ENCODE measurements around the gene SDC1.

Gene SDC1

DNA sequence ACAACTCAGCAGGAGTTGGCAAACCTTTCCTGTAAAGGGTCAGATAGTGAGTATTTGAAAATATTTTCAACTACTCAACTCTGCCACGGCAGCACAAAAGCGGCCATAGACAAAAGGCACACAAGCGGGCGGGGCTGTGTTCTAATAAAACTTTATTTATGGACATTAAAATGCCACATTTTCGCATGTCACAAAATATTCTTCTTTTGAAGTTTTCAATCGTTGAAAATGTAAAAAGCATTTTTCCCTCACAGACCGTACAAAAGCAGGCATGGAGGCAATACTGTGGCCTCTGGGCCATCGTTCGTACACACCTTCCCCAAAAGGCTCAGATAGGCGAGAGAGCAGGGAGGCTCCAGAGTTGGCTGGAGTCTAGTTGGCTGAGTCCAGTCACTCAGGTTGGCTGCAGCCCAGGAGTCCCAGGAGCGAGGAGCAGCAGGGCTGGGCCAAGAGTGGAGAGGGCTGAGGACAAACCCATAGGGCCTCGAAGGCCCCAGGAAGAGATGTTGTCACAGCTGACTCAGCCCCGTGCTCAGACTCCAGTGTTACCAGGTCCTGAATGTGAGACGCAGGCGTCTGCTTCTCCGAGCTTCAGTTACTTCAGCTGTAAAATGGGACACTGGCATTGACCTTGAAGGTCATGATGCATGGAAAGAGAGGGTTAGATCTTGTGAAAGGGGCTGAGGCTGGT lies 42.5 kb downstream of the SDC1 start:
- no peak for DNase-seq

DNA sequence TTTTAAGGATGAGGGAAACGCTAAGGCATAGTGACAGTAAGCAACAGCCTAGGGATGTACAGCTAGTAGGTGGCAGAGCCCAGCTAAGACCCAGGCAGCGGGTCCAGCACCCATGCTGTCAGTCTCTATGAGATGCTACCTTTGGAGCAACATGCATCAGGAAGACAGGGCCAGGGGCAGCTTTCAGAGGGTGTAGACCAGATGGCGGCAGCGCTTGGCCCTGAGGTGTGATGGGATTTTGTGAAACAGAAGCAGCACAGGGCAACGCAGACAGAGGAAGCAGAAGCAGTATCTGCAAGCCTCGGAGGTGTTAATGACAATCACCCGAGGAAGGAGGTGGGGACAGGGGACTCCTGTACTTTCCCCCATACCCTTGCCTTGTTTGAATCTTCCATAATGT lies 43.2 kb downstream of the SDC1 start:
- DNase-seq: no peak

DNA sequence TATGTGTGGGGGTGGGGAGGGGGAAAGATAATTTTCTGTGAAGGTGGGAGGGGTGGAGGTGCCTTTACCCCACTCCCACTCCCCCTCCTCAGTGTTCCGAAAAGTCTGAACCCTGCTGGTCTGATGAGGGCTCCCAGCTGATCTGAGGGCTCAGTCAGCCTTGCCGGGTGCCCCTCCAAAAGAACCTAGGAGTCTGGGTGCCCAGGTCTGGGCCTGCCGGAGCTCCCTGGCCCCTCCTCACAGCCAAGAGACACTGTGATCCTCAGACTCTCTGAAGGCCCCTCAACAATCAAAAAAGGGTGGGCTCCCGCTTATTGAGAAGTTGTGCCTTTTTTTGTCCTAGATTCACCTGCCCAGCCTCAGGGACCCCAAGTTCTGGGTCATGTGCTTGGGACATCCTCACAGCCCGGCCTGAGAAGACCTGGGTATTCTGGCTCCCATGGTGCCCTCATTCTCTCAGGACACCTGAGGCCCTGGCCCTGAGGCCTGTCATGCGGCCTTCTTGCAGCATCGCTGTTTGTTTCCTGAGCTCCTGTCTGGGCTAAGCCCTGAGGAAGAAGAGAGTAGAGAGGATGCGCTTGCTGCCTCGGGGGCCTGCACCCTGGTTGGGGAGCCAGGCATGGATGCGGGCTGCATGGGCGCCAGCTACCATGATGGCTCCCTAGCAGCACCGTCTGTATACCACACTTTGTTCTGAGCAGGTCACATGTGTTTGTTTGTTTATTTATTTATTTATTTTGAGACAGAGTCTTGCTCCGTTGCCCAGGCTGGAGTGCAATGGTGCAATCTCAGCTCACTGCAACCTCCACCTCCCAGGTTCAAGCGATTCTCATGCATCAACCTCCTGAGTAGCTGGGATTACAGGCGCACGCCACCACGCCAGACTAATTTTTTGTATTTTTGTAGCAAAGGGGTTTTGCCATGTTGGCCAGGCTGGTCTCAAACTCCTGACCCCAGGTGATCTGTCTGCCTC lies 44.0 kb downstream of the SDC1 start:
- DNase-seq: no peak

DNA sequence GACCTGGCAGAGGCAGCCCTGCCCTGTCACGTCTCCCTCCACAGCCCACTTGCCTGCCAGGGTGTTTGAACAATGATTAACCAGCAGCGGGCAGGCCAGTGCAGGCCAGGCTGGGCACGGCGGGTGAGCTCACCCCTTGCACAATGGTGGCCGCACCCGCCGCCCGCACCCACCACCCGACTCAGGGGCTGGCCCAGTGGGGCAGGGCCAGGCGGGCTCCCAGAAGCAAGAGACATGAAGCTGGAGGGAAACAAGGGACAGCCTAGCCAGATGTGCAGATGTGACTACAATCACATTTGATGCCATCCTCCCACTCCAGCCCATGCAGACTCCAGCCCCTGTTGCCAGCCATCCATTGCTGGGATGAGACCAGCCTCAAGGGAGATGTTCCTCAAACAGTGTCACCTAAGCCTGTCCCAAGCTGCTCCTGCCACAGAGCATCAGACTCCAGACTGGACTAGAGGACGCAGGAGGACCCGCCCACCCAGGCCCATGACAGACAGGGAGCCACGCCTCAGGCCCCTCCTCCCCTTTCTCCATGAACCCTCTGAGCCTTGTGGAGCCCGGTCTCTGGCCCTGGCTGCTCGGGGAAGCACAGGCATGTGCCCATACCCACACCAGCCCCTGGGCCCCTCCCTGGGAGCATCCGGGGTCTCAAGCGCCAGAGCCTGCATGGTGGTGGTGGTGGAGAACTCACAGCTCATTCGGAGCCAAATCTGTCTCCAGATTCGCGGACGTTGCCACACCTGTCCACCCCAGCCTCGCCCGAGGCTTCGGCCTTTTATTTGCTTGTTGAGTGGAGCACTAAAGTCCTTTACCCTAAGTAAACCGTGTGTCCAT lies 45.0 kb downstream of the SDC1 start:
- no peak for DNase-seq

DNA sequence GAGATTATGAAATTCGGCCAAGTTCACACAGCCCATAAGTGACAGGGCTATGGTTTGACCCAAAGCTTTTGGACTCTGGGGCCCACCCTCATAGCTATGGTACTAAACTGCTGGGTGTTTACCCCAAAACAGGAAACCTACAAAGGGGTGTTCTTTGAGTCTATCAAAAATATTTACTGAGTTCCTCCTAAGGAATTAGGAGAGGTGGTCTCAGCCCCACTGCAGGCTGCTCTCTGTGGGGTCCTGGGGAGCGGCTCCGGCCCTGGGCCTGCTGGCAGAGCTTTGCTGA lies 45.5 kb downstream of the SDC1 start:
- DNase-seq: no peak

DNA sequence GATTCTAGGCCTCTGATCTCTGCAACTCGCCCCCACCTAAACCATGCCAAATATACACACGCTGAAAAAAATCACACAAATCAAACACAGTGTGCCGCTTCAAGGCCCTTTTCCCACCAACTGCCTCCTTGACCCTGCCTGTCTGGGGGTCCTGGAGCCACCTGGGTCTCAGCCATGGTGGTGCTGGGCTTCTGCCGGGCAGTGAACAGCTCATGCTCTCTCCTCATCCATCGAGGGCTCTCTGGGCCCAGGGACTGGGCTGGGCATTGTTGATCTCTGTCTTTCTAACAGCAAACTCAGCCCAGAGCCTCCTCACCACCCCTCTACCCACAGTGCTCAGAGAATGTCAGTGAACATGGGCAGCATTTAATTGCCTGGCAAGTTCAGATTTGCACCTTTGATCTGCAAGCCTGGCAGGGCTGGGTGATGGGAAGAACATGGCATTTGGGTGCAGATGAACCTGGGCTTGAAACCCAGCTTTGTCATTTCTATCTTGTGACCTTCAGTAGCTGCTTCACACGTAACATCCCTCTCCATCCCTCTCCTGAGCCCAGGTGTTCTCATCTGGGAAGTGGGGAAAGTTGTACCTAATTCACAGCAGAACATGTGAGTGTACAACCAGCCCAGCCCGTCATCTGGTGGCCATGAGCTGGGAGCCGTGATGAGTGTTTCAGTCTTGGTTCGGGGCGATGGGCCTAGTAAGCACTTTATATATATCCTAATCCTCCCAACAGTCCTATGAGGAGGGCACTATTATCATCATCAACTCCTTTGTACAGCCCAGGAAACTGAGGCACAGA lies 46.1 kb downstream of the SDC1 start:
- DNase-seq: no peak

DNA sequence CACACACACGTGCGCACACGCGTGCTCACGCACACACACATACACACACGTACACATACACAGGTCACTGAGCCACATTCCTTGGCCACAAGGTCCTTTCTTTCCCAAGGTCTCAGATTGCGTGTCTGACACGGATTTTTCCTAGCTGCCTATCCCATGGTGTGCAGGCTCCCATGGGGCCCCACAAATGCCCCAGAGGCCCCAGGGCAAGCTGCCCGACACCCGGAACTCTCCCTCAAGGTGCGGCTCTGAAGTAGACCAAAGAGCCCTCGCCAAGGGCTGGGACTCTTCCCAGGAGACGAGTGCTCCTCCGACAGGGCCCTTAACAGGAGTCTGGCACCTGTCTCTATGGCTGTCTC lies 46.7 kb downstream of the SDC1 start:
- DNase-seq: no peak

DNA sequence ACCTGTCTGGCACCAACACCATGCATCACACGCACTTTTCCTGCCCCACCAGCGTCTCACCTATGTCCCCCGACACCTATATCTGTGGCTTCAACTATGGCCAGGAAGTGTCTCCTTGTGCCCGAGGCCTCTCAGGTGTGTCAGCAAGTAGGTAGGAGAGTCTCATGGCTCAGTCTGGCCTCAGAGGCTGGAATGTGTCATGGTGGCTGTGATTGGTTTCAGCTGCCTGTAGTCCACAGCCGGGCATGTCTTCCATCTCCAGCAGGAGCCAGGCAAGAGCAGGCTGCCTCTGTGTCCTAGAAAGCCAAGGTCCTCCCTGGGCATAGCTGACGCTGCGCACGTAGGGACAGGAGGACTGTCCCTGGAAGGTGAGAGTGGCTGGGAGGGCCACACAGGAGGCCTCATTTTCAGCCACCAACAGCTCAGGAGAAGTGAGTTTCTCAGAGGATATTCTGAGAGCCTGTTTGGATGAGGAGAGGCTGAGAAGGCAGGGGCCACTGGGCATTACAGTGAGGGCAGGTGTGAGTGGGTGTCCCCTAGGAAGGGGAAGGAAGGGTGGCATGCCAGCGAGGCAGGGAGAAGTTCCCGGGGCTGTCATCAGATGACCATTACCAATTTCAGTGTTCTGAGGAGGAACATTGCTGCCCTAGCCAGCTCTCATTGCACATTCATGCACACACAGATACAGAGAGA lies 47.2 kb downstream of the SDC1 start:
- DNase-seq: no peak

DNA sequence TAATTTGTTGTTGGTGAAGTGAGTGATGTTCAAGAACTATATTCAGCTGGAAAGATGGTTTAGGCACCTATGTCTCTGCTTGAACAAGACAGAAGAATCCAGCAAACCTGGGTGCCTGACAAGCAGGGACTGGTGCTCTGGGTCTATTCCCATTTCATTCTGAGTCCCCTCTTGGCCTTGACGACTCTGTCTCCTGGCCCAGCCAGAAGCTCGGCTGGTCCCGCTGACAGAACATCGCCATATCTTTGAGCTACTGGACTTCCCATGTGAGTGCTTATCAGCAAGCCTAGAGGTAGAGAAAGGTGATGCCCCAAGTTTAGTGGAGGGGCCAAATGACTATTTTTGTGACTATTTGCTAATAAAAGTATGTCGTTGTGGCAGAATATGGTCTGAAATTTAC lies 48.2 kb downstream of the SDC1 start:
- no peak for DNase-seq

DNA sequence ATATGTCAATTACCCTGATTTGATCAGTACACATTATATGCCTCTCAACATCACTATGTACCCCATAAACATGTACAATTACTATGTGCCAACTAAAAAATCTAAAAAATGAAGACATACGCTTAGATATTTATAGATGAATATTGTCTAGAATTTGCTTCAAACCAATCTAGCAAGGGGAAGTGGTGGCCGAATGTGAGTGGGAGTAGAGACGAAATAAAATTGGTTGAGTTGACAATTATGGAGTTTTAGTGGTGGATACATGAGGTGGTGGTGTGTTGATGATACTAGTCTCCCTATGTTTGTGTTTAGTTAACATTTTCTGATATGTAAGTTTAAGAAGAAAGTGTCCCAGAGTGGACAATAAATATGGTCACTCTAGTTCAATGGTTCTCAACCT lies 49.0 kb downstream of the SDC1 start:
- DNase-seq: no peak

DNA sequence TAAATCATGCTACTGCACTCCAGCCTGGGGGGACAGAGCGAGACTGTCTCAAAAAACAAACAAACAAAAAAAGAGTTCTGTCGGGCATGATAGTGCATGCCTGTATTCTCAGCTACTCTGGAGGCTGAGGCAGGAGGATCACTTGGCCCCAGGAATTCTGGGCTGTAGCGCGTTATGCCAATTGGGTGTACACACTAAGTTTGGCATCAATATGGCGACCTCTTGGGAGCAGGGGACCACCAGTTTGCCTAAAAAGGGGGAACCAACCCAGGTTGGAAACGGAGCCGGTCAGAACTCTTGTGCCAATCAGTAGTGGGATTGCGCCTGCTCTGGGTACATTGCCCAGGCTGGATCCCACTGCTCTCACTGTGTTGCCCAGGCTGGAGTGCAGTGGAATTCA lies 49.7 kb downstream of the SDC1 start:
- no peak for DNase-seq

DNA sequence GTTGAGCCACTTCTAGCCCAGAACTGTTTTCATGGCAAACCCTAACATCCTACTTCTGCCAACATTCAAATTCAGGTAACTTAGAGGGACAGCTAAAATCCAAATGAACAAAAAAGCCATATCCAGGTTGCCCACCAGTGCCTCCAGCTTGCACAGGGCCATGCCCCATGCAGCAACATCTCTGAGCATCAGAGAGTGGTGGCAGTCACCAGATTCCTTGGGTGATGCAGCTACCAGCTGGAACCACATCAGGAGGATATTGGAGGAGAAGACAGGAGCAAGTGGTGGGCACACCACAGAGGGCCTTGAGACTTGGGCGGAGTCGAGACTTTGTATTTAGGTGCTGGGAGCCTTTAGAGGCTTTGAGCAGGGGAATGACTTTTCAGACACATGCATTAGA lies 50.5 kb downstream of the SDC1 start:
- no peak for DNase-seq

DNA sequence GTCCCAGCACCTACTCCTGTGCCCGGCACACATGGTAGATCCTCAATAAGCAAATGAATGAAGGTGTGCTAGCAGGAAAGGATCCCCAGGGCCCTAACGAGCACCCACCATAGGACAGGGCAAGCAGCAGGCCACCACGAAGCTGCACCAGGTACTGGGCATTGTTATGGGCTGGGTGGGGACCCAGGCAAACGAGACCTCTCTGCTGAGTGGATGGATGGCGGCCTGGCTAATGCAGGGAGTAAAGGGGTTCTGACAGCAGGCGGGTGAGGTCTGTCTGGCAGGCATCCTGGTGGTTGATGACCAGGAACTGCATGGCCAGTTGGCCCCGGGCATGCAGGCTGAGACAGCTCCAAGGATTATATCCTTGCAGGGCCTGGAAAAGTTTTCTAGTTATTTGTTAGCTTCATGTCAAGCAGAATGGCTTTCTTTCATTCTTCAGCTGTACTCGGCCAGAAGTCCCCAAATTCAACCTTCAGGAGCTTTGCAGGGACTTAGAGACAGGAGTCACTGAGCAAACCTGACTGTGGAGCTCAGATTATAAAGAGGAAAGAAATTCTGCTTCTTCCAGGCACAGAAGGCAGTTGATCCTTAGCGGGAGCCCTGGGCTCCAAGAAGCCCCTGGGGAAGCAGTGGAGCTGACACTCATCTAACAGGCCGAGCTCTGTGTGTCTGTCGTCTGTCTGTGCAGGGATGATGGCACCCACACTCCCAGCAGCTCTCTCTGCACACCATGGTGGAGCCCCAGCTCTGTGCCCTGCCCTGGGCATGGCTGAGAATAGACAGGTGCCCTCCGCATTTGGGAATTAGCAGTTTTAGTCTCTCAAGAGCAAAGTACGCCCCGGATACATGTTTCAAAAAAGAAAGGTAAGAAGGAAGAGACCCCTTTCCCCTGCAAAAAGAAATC lies 51.2 kb downstream of the SDC1 start:
- DNase-seq: no peak

DNA sequence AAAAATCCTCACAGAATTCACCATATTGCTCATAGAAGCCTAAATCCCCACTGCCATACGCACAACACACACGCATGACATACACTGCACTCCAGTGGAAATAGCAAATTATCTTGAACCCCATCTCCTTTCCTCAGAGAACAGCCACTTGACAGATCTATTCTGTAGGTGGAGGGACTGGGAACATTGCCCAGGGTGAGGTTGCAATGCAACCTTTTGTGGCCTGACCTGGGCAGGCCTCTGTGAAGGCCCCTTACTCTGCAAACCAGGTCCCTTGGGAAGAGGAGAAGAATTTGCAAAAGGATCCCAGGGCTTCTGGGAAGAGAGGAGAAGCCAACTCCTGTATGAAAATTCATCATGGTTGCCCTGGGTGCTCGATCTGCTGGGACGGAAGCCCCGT lies 51.9 kb downstream of the SDC1 start:
- no peak for DNase-seq

DNA sequence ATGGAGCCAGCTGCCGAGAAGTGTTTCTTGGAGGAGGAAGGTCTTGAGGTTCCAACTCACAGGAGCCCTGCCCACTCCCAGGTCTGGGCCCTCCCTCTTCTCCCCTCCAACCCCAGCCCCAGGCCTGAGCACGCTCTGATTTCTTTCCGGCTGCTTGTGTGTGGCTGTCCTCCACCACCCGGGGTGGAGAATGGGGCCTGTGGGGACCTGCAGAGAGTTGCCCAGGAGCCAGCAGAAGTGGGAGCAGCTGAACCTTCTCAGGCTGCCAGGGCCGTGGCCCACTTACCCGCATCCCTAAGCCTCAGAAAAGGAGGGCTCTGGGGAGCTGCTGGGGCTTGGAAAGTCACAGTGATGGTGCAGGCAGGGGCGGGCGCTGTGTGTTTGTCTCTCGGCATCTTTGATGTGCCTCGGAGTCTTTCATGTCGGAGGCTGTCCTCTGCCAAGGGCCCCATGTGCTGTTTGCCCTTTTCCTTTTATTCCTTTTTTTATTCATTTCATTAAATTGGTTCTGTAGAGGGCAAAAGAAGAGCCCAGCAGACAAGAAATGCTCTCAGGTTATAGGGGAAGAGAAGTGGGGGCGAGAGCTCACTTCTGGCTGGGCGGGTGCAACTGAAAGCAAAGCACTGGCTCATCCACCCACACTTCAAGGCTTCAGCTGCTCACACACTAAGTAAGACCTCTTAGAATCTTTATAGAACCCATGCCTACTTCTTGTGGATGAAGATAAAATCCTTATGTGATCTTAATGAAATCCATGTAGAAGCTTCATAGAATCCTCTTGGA lies 52.5 kb downstream of the SDC1 start:
- DNase-seq: no peak

DNA sequence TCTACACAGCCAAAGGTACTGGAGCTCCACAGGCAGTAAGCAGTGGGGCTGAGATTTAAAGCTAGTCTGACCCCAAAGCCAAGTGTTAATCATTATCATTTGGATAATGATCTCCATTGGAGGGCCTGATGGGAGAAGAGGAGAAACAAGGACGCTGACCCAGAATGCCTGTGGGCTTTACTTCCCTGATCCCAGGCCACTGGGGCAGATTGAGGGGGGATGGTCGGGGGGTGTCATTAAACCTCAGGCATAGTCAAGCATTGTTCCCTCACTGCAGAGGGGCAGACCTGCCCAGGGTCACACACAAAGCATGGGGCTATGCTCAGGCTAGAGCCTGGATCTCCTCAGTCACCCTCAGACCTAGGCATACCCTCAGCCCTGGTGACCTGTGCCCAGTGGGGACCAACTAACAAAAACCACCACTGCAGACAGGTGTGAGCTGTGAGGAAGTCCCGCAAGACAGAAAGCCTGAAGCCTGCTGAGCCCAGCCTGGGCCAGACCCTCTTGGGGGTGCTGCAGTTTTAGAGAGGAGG lies 53.4 kb downstream of the SDC1 start:
- DNase-seq: no peak

DNA sequence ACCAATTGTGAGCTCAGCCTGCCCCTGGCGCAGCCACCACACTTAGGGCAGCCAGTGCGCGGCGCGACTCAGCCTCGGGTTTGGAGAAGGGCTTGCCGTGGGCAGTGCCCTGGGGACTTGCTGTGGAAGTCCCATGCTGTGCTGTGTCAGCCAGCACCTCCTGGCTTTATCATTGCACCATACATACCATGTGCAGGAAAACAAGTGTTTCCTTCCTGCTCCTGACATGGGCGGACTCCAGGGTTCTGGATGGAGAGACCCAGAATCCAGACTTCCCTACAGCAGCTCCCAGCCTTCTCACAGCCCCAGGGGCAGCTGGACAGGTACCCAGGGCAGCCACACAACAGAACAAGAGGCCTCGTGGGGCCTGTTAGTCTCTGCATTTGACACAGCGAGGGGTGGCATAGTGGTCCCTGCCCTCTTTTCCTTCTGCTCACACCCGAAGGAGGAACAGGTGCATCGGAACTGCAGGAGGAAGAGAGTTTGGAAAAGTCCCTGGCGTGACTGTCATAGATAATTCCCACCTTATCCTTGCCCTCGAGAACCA lies 54.2 kb downstream of the SDC1 start:
- DNase-seq: no peak

DNA sequence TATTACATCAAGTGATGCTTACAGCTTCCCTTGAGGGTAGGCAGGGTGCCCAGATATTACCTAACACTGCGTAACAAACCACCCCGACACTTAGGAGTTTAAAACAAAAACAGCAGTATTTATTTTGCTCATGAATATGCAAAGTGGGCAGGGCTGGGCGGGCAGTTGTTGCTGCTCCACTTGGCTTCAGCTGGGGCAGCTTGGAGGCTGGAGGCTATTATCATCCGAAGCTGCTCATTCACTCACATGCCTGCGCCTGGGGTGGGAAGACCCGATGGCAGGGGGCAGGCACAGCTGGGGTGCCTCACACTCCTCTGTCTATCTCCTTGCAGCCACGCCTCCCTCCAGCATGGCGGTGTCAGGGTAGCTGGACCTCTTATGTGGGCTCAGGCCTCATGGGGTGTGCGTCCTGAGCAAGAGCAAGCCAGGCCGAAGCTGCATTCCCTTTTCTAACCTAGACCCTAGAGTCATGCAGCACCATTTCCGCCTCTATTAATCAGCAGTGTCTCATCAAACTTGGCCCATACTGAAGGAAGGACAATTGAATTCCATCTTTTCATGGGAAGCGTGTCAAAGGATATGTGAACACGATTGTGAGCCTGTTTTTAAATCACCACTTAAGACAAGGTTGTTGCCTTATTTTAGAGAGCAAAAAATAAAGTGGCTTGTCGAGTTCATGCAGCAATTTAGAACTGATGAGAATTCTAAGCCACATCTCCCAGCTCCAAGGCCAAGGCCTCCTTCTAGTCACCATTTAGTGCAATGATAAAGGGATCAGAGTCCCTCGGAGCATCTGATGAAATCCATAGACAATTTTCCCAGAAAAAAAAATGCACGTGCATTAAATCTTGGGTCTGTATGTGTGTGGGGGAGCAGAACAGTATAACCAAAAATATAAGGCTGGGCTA lies 54.9 kb downstream of the SDC1 start:
- DNase-seq: no peak

Data from Kasumi-1 (cell line).